ENCODE measurements around the gene KDM4C. TPM values are rescaled to one million over a fixed set of nuclear protein-coding genes. Genes with fewer than 3 reads are reported as not detected.
A peak's percentile ranks its signal among the peaks of the same experiment; 100 is the strongest.

The KDM4C gene
- total RNA-seq, 1 experiment from 2014 or later: 11.5 TPM

DNA sequence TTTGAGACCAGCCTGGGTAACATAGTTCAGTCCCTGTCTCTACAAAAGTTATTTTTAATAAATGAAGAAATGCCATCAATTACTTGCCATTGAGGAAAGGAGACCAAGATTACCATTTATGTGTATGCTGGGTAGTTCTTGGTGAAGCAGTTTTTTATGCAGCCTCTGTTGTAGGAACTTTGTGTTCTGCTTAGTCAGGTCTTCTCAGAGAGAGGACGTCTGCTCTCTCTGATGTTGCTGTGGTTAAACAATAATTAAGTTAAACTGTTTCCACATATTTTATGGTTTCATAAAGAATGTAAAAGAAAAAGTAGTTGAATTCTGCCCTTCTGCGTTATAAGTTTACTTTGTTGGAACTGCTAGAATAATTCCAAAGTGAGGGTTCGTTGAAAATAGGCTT is 210.5 kb downstream of the KDM4C start:
- no peak for DNase-seq (ENCODE audit: low read depth)

DNA sequence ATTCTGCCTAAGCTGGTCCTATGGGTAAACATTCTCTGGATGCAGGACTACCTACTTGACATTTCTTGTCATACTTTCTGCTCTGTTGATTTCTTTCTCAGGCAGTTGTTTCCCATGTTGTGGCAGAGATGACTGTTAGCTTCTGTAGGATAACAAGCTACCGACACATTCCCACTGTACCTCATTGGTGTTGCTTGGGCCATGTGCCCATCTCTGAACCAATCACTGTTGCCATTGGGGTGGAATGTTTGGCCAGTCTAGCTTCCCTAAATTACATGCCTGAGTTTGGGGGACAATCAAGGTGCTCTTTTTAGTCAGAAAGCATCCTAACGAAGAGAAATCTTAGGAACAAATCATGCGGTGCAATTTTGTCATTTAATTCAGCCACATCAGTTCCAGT is 212.0 kb downstream of the KDM4C start:
- DNase-seq (ENCODE audit: low read depth): no peak

DNA sequence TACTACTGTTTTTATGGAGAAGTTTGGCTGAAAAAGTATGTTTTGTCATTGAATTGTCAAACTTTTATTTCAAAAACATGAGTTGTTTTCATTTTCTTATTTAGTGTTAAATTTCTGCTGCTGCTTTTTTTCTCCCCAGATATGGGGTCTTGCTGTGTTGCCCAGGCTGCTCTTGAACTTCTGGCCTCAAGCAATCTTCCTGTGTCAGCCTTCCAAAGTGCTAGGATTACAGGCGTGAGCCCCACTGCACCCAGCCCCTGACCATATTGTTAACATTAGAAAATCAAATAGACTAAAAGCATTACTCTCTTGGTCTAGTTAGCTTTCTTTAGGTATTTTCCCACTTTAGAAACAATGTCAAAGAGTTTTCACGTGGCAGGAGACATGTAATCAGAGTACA is 215.3 kb downstream of the KDM4C start:
- DNase-seq (ENCODE audit: low read depth): no peak

DNA sequence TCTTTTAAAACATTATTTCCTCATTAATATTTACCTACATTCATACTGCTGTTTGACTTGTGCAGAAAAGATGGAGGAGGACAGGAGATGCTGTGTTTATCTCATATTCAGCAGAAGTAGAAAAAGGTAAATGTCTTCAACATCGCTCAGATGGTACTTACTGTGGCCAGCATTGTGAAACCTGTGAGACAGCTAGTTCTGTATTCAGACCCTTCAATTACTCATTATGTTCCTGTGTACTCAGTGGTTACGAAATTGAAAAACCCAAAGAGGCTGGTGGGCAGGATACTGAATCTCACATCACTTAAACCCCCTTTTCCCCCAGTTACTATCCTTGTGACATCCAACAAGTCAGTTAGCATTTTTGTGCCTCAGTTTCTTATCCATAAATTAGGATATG is 216.0 kb downstream of the KDM4C start:
- DNase-seq (ENCODE audit: low read depth): peak; percentile 18

DNA sequence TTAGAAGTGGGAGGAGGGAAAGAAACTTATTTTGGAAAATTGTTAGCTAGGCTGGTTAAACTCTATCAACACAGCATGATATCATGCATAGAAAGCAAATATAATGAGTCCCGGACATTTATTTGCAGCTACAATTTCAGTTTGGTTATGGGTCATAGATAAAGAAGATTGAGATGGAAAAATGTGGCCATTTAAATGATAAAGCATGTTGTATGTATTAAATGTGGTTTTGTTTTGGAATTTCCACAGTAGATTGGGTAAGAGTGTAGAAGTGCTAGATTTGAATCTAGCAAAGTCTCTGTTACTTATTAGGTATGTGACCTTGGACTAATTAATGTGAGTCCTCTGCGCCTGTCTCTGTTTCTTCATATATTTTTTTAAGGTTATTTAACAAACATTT is 217.4 kb downstream of the KDM4C start:
- DNase-seq (ENCODE audit: low read depth): no peak

DNA sequence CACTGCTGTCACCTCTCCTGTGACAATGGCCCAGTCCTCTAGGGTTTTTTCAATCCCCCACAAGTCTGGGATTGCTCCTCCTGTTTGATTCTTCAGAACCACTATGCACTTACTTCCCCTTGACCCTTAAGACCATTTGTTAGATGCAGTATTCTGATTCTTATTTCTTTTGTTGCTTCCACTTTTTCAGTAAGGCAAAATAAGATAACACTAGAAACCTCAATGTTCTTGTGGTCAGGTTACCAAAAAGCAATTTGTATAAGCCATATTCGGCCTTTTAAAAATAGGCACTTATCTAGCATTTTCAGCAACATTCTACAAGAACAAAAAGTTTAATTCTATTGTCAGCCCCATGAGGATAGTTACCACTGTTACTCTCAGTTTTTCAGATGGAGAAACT is 220.0 kb downstream of the KDM4C start:
- DNase-seq (ENCODE audit: low read depth): no peak

DNA sequence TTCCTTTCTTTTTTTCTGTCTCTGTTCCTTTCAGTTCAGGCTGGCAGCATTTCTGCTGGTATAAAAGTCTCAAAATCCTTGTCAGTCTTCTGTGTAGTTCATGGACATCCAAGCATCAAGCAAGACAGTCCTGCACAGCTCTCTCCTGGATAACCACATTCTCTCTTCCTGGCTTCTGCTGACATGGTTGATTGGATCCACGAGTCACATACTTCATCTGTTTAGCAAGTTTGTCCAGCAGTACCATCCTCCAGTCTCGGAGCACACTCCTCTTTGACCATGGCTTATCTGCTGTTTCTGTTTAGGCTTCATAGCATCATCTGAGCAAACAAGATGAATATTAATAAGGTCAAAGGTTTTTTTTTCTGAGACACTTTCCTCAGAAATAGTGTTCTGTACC is 220.8 kb downstream of the KDM4C start:
- no peak for DNase-seq (ENCODE audit: low read depth)

DNA sequence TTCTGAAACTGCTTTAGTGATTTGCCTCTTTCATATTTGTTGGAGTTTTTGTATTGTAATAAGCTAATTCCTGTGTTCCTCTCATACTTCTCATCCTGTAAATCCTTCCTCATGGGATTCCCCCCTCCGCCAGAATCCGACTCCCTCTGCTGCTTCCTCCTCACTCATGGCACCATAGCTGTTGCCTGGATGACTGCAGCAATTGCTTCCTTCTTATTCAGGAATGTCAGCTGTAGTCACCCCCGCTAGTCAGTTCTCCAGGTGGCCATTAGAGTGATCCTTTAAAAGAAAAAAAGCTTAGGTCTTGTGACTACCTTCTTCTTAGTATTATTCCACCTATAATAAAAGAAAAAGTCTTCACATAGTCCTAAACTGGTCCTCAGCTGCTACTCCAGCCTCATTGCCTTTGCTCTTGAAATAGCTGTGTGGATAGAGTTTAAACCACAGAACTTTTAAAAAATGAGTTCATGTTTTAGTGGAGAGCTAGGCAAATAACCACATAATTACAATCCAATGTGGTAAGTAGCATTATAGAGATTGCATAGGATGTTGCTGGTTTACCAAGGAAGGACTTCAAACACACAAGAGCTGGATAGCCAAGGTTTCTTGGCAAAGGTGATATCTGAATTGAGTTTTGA is 227.3 kb downstream of the KDM4C start:
- DNase-seq (ENCODE audit: low read depth): no peak

DNA sequence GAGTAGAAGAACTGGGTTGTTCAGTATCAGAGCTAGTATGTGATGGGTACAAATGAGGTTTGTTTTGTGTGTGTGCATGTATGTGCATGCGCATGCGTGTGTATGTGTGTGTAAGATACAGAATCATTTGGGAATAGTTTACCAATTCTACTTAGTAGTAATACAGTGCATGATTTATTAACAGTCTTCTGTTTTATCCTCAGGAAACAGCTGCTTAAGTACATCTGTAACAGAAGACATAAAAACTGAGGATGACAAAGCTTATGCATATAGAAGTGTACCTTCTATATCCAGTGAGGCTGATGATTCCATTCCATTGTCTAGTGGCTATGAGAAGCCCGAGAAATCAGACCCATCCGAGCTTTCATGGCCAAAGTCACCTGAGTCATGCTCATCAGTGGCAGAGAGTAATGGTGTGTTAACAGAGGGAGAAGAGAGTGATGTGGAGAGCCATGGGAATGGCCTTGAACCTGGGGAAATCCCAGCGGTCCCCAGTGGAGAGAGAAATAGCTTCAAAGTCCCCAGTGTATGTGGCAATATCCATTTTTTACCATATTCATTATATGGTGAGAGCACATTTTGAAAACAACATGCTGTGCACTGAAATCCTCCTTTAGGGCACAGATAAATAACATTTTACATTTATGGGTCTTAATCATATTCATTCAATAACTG is 228.5 kb downstream of the KDM4C start:
- DNase-seq (ENCODE audit: low read depth): no peak

DNA sequence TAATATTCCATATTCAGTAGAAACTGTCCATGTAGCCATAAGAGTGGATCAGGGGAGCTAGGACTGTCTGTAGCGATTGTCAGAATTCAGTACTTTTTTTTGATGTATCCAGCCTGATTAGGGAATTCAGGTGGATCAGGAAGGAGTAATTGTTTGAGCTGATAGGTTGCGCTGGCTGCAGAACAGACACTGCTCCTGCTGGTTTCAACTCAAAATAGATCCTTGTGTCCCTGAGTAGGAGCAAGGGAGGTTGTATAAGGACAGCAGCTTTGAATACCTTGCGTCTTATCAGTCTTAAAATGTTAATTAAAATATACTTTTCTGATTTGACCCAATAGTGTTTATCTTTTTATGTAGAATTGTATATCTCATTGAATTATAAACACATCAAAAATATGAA is 229.6 kb downstream of the KDM4C start:
- no peak for DNase-seq (ENCODE audit: low read depth)

DNA sequence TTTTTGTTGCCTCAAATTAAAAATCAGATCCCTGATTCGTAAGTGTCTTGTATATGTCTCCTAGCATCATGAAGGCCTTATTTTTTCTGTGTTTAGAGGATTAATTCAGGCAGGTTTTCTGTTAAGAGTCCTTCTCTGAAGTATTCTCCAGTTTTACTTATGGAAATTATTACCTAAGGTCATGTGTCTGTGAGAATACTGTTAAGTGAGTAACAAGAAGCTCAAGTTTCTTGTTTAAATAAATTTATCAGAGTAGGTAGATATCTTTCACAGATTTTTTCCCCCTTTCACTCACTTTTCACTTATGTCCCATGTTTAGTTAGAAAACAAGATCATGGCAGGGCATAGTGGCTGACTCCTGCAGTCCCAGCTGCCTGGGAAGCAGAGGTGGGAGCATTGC is 233.6 kb downstream of the KDM4C start:
- DNase-seq (ENCODE audit: low read depth): no peak

DNA sequence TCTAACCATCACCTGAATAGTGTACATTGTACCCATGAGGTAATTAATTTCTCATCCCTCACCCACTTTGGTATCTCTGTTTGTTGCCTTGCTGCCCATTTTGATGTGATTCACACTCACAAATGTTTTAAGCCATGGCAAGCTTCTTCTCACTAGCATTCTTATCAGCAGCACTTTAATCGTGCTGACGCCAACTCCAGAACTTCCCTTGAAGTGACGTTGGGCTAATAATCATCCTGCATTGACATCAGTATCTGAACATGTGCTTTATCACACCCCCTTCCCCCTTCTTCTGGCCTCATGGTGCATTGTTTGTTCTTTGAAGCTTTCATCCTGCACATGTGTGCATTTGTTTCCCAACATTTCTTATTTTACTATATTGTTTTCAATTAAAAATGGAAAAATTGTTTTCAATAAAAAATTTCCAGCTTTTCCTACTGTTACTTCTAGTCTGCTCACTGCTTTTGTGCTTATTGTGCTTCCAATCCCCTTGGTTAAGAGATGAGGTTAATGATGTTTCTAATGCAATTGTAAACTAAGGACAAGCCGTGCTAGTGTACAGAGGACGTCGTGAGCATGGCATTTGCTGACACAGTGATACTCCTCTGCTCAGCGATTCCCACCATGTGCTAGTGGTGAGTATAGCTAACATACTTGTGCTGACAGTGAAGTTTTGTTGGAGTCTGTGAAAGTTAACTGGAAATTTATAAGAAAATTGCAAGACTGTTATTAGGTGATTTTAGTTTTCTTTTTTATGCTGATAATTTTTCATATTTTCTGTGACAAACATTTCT is 238.5 kb downstream of the KDM4C start:
- DNase-seq (ENCODE audit: low read depth): no peak

DNA sequence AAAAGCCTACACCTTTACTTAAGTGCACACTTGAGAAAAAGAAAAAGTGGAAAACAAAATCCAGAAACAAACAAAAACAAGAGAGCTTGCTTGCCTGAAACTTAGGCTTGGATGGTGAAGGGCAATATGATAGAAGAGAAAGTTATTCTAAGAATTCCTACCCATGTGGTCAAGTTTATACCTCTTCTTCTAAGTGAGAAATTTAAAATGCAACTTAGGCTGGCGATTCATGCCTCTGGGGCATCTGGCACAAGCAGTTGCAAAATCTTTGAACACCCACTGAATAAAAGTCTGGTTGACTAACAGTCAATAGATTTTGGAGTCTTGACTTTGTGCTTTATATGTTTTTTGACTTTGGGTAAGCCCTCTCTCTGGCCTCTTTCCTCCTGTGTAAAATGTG is 239.6 kb downstream of the KDM4C start:
- DNase-seq (ENCODE audit: low read depth): no peak

DNA sequence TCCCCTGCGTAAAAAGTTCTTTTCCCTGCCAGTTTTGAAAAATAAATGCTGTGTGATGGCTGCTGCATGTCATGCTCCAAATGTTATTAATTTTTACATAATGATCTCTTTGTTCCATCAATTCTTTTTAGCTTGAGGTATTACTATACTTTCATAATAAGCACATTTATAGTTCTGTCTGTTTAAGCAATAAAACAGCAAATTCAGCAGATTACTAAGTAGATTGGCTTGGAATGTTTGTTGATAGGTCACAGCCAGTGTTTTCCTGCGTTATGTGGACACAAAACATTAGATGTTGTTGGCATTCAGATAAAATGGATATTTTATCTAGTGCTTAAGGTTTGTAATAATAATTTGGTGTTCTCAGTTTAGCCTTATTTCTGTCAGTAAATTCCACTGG is 242.0 kb downstream of the KDM4C start:
- no peak for DNase-seq (ENCODE audit: low read depth)

DNA sequence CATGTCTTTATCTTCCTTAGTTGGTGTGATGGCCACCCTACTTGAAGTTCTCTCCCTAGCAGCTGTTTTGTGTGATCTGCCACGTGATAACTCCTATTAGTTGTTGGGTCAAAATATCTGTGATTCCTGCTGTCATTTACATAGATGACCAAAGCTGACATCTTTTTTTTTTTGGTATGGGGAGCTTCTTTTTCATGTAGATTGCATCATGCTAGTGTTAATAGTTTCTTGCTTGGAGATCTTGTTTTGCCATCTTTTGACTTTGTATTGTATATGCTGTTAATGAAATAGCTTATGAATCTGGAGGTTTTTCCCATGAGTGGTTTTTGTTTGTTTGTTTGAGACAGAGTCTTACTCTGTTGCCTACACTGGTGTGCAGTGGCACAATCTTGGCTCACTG is 243.8 kb downstream of the KDM4C start:
- no peak for DNase-seq (ENCODE audit: low read depth)

DNA sequence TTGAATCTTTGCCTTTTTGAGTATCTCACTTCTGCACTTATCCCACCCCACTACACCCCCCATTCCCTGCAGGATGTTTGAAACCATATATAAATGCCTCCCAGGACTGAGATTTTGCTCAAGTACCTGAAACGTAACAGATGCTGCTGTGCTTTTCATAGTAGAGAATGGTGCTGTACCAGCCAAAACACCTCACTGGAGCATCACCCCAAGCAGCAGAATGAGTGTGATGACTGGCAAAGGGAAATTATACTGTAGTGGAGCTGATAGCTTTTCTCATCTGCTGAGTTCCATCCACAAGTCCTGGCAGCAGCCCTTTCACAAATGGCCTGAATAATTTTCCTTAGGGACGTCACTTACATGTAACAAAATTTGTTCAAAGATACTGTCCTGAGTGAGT is 246.1 kb downstream of the KDM4C start:
- no peak for DNase-seq (ENCODE audit: low read depth)

DNA sequence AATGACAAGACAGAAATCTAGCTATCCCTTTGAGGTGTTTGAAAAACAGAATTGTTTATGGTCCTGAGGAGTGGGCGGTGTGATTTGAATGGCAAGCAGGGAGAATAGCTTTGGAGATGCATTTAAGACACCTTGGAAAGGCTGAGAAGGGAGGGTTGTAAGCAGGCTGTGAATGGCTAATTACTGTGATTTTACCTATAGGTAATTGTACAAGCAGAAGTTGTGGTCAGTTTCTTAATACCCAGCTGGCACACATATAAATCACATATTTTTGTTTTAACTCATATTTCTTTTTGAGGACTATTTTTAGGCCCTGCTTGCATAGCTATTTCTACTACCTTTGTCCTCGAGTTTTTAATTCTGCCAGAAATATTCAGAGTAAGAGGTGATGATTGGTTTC is 248.6 kb downstream of the KDM4C start:
- DNase-seq (ENCODE audit: low read depth): no peak

DNA sequence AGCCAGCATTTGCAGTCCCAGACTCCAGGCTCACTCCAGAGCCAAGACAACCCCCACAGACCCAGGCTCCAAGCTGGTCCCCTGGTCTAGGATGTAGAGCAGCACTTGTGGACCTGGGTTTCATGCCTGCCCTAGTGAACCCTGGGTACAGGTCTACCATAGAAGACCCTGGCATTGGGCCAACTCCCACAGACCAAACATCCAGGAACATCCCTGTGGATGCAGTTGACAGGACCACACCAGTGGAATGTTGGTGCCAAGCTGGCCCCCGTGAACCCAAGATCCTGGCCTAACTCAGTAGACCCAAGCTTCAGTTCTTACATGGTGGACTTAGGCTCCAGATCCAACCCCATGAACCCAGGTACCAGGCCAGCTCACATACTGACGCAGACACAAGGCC is 250.6 kb downstream of the KDM4C start:
- DNase-seq (ENCODE audit: low read depth): no peak

DNA sequence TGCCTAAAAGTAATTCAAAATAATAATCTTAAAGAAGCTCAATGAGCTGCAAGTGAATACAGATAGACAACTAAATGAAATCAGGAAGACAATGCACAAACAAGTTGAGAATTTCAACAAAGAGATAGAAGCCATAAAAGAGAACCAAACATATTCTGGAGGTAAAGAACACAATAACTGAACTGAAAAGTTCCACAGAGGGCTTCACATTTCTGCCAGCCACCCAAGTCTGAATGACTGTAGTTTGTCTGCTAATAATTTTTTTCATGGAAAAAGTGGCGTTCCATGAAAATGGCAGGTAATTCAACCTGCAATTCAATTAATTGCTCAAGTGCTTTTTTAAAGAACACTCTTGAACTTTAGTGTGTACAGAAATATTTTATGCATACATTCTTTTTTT is 251.3 kb downstream of the KDM4C start:
- DNase-seq (ENCODE audit: low read depth): no peak

DNA sequence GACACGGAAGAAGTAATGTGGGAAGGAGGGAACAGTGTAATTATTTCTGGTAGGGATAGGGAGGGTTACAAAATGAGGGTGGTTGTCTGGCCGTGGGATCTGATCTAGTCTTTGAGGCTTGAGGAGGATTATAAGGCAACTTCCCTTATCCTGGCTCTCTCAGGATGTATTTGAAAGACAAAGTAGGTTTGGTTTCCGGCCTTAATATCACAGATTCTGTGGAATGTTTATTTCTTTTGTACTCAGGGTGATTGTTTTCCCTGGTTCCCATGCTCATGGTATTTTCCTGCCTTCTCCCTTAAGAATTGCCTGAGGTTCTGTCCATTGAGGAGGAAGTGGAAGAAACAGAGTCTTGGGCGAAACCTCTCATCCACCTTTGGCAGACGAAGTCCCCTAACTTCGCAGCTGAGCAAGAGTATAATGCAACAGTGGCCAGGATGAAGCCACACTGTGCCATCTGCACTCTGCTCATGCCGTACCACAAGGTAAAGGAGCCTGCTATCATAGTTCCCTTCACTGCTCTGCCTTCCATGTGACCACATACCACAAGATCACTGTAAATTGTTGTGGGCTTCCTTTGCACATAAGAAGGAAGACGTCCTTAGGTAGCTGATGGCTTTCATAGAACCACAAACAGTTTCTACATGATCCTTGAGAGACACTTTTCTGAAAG is 253.8 kb downstream of the KDM4C start:
- DNase-seq (ENCODE audit: low read depth): no peak

DNA sequence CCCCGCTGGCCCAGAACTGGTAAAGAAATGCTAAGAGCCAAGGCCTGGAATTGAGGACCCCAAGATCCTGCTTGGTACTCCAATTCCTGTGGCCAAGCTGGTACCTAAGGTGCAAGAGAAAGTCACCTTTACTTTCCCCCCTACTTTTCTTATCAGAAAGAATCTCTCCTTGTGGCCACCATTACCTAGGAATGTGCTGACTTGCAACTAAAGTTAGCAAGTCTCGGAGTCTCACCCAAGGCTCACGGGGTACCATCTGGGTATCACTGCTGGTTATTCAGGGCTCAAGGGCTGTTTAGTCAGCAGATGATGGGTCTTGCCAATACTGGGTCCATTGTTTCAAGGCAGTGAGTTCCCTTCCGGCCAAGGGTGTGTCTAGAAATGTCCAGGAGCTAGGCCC is 270.2 kb downstream of the KDM4C start:
- peak; percentile 7 for DNase-seq (ENCODE audit: low read depth)

DNA sequence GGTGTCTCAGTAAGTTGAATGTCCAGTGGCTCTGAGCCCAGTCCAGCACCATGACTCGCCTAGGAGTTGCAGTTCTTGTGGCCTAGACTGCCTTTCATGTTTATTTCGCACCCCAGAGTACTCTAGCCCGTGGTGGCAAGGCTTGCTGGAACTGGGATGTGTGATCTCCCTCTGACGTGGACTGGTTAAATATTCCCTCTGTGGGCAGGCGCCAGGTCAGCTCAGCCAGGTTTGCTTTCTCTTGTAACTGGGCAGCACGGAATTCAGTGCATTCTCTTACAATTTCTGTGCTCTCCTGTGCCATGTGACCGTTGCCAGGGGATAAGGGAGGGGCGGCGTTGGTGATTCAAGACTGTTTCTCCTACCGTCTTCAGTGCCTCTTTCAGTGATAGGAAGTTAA is 270.8 kb downstream of the KDM4C start:
- no peak for DNase-seq (ENCODE audit: low read depth)
